ENCODE measurements around the gene PXMP4. TPM values are rescaled to one million over a fixed set of nuclear protein-coding genes. Genes with fewer than 3 reads are reported as not detected.

The PXMP4 gene
- total RNA-seq, 1 donor from 2014 or later: 8.9 TPM

GRCh38 chr20:33674294-33675135, 45.6 kb downstream of the PXMP4 start, which contains the start of gene NECAB3:
Gene NECAB3 (minus strand): TSS chr20:33674428. CDS start chr20:33674352, 76 bp downstream.
- intact Hi-C loops (cut with DNase I): loop anchor here (2.0 kb wide), 1 partner anchor 58 kb away; no protein-coding TSS in a partner anchor
- peak; percentile 91 for DNase-seq (ENCODE audit: low spot score)

DNA sequence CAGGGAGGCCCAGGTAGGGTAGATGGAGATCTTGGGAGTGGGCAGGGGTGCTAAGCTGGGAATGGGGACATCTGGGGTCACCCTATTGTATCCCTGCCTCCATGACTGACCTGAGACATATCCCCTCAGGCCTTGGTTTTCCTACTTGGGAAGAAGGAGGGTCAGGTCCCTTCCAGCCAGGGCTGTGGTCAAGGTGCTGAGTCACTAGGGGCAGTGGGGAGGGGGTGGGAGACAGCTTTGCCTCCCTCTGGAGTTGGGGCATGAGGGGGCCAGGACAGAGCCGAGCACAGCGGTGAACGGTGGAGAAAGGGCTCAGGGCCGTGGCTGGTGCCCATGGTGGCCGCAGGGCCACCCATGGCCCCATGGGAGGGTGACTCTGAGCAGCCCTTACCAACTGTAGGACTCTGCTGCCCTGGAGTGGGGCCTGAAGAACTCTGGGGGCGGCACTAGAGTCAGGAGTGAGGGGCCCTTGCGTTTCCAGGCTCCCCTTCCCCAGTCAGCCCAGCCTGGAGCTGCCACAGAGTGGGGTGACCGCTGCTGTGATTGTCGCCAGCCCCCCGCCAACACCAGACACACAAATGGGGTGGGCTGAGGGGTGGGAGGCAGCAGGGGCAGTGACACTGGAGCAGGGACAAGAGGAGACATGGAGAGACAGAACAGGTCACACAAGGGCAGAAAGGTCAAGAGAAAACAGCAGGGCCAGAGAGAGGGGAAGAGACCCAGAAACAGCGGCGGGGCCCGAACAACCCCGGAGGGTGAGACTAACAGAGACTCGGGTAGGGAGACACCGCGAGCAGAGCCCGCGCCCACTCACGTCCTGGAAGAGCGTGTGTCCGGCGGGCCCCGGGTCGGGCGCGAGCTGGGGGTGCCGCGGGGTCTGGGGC, 46.5 kb downstream of the PXMP4 start:
- DNase-seq (ENCODE audit: low spot score): no peak
- intact Hi-C loops (cut with DNase I): loop anchor here (2.0 kb wide), 1 partner anchor 59 kb away; no protein-coding TSS in a partner anchor

- DNase-seq (ENCODE audit: low spot score): no peak
- intact Hi-C loops (cut with DNase I): no loop called here
Measured at GRCh38 chr20:33673114-33673409, 47.0 kb downstream of the PXMP4 start.

- no peak for DNase-seq (ENCODE audit: low spot score)
Measured at GRCh38 chr20:33672426-33673113, 47.5 kb downstream of the PXMP4 start.

GRCh38 chr20:33671573-33672288, 48.4 kb downstream of the PXMP4 start:
- intact Hi-C loops (cut with DNase I): no loop called here
- no peak for DNase-seq (ENCODE audit: low spot score)

More at GRCh38 chr20:33672426-33673113, 47.5 kb downstream of the PXMP4 start:
- intact Hi-C loops (cut with DNase I): no loop called here

GRCh38 chr20:33670715-33671499, 49.2 kb downstream of the PXMP4 start:
- intact Hi-C loops (cut with DNase I): no loop called here
- no peak for DNase-seq (ENCODE audit: low spot score)

DNA sequence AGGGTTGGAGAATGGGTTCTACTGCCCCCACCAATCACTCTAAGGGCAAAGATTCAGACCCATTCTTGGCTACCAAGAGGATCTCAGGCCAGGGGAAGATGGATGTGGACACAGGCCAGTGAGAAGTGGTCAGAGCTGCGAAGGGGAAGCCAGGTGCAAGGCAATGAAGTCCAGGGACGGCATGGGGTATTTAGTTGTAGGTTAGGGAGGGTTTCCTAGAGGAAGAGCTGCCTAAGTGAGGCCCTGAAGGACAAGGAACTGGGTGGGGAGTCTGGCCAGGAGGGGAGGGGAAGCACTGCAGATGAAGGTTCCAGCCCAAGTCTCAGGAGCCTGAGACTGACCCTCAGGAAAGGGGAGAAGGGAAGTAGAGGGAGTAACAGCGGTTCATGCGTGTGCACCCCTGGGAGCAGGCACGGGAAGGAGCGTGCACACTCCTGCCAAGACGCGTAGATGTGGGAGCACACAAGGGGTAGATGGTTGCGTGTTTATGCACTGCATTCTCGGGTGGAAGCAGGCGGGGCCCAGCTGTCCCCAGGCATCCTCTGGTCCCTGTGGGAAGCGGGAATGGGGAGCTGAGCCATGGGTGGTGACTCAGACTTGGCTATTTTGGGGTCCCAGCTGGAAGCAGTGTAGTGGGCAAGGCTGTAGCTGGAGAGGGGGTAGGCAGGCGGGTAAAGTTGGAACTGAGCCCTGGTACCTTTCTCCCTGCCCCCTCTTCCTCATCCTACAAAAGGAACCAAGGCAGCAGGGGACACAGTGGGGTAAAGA, 50.1 kb downstream of the PXMP4 start:
- intact Hi-C loops (cut with DNase I): no loop called here
- DNase-seq (ENCODE audit: low spot score): no peak

DNA sequence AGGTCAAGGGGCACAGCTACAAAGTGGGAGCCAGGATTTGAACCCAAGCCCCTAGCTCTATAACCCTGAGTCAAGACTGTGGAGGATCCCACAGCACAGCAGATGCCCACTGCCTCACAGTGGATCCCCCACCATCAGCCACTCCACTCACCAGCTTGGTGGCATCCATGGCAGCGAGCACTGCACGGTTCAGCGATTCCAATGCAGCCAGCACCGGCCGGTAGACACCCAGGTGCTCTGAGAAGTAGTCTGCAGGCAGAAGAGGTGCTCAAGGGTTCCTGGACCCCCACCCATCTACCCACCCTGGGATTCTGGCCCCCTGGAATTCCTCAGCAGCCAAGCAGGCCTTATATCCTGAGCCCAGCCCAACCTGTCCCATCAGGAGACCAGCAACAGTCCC, 50.9 kb downstream of the PXMP4 start:
- intact Hi-C loops (cut with DNase I): no loop called here
- DNase-seq (ENCODE audit: low spot score): no peak

DNA sequence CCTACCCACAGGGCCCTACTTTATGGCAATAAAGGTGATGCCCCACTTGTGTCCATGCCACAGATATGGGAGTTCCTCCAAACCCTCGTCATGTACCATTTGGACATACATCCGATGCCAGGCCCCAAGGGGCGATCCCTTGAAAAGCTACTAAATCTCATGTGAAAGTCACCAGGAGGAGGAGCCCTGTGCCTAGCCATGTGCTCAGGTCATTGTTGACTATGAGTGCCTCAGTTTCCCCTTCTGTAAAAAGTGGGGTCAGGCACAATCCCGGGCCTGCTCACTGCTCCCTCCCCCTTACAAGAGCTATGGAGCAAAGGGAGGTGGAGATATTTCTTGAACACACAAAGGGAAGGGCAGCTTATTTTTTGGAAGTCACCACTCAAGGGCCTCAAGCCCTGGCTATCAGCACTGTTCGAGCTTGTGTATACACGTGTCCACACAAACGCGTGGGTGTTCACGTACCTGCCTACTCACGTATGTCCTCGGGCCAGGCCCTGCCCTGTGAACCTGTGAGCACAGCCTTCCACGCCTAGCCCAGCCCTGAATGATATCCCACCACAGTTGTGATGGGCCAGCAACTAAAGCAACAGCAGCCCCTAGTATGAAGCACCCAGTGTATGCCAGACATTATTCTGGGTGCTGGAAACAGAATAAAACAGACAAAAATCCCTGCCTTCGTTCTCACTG, 51.5 kb downstream of the PXMP4 start:
- DNase-seq (ENCODE audit: low spot score): no peak
- intact Hi-C loops (cut with DNase I): loop anchor here (1.0 kb wide), 1 partner anchor 211 kb away; no protein-coding TSS in a partner anchor

- intact Hi-C loops (cut with DNase I): loop anchor here (1.0 to 2.0 kb wide), 2 partner anchors 63 to 211 kb away; partner anchors contain the start of gene ZNF341
- peak; percentile 93 for DNase-seq (ENCODE audit: low spot score)
Measured at GRCh38 chr20:33667676-33668465, 52.2 kb downstream of the PXMP4 start.

- intact Hi-C loops (cut with DNase I): loop anchor here (2.0 kb wide), 1 partner anchor 64 kb away; the partner anchor contains the start of gene ZNF341
- DNase-seq (ENCODE audit: low spot score): no peak
Measured at GRCh38 chr20:33667245-33667675, 52.9 kb downstream of the PXMP4 start.

DNA sequence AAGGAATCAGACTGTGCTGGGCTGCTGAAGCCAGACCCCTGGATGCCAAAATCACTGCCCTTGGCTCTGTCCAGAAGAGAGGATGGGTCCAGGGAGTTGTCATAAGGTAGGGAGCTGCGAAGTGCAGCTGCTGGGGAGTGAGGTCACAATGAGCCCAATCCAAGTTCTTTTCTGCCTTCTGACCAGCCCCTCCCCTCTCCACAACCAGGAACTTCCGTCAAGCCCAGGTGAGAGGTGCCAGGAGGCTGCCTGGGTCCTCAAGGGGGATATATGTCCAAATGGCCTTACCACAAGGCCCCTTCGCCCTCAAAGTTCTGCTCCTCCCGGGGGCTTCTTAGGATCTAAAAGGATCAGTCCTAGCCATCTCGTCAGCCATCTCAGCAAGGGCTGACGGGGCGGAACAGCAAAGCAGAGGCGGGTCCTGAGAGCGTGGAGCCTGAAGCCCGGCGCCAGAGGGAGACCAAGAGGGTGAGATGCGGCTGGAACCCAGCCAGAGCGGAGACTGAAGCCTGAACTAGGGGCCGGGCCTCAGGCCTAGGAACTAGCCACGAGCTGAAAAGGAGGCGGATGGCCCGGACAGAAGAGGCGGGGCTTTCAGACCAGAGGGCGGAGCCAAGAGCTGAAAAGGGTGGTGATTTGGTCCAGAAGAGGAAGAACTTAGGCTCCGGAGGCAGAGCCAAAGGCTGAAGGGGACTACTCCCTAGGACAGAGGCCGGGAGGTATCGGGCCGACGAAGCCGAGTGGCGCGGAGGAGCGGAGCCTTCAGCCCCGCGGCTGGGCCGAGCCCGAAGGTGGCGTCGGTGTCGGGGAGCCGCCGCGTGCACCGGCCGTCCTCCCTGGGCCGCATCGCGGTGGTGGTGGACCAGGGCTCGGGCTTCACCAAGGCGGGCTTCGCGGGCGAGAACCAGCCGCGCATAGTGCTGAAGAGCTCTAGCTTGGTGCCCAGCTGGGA, 53.5 kb downstream of the PXMP4 start, which contains the start of gene ACTL10:
TSS of gene ACTL10 (plus strand) at position 651 of the 952 bp plus-strand sequence. CDS start 555 bp downstream, outside the sequence.
- intact Hi-C loops (cut with DNase I): loop anchor here (2.0 kb wide), 1 partner anchor 64 kb away; the partner anchor contains the start of gene ZNF341
- DNase-seq (ENCODE audit: low spot score): peak; percentile 97

- intact Hi-C loops (cut with DNase I): no loop called here
- no peak for DNase-seq (ENCODE audit: low spot score)
Measured at GRCh38 chr20:33664762-33665144, 55.4 kb downstream of the PXMP4 start.

DNA sequence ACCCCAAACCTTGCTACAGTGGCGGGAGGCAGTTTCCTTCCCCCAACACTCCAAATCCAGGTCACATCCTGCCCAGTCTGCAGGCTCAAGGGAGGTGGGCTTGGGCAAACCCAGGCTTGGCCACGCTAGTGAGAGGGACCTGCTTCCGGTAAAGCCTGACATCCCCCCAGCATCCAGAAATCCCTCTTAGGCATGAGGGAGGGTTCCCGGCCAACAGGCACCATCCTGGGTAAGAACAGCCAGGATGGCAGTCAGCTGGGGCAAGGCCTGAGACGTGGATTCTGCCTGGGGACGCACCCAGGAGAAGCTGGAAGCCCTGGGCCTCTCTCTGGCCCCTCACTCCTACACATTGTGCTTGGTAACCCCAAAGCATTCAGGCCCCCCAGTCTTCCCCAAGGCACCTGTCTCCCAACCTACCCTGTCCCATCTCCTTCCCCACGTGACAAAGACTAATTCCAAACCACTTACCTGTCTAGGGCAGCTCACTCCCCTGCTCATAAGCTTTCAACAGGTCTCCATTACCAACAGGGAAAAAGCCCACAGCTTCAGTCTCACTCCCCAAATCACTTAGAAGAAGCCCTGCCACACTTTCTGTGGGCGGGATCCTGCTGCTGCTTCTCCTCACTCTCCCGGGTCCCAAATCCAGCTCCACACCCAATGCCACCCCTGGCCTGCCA, 55.9 kb downstream of the PXMP4 start:
- intact Hi-C loops (cut with DNase I): no loop called here

More for the DNA sequence above, 55.9 kb downstream of the PXMP4 start:
- no peak for DNase-seq (ENCODE audit: low spot score)
